Spleen (tissue), 11 donors: Measurements from ENCODE around the gene SLC39A11. TPM values are rescaled to one million over a fixed set of nuclear protein-coding genes. Genes with fewer than 3 reads are reported as not detected.

Source experiments
- DNase-seq: peaks from one replicate; pipeline ENCODE4 v3.0.0-alpha.2; 2020
- H3K27ac ChIP-seq, 8 donors: fragments of 200-600 bp; sonication (generic) in 7 of 8; 1 replicate in 4 of 8; 2 replicates in 4 of 8; pipeline versions ENCODE4 v1.5.0 to v1.8.0; 2016 to 2021; ENCODE audit warnings: inconsistent platforms in 4 of 8, mild to moderate bottlenecking in 4 of 8, moderate library complexity in 1 of 8
- H3K27me3 ChIP-seq, 7 donors: fragments of 200-600 bp; sonication (generic) in 6 of 7; replicated peaks in 1 of 7; 1 replicate in 4 of 7; 2 replicates in 3 of 7; pipeline versions ENCODE4 v1.5.0 to v1.8.0; 2016 to 2021; ENCODE audit warnings: inconsistent platforms in 3 of 7, mild to moderate bottlenecking in 1 of 7
- H3K36me3 ChIP-seq, 6 donors: fragments of 200-600 bp; sonication (generic) in 5 of 6; 1 replicate in 4 of 6; 2 replicates in 2 of 6; pipeline versions ENCODE4 v1.5.0 to v1.8.0; 2016 to 2021; ENCODE audit warnings: inconsistent platforms in 2 of 6
- H3K4me1 ChIP-seq, 6 donors: fragments of 200-600 bp; sonication (generic) in 5 of 6; 1 replicate in 3 of 6; 2 replicates in 3 of 6; pipeline versions ENCODE4 v1.5.0 to v1.8.0; 2016 to 2021; ENCODE audit warnings: inconsistent platforms in 3 of 6
- H3K4me3 ChIP-seq, 8 donors: fragments of 200-600 bp; sonication (generic) in 7 of 8; 1 replicate in 4 of 8; 2 replicates in 4 of 8; pipeline versions ENCODE4 v1.5.0 to v1.8.0; 2016 to 2021; ENCODE audit warnings: inconsistent platforms in 4 of 8, mild to moderate bottlenecking in 4 of 8, moderate library complexity in 2 of 8
- H3K9me3 ChIP-seq, 8 donors: fragments of 200-600 bp; sonication (generic) in 7 of 8; 1 replicate in 4 of 8; 2 replicates in 4 of 8; pipeline versions ENCODE4 v1.5.0 to v1.8.0; 2016 to 2021; ENCODE audit warnings: inconsistent platforms in 4 of 8
- CTCF ChIP-seq, 11 experiments: fragments of 200-600 bp in 7 of 11; fragments of 450-650 bp in 4 of 11; sonication (generic) in 4 of 11; IDR thresholded peaks in 8 of 11; conservative IDR thresholded peaks in 3 of 11; 1 replicate in 7 of 11; 2 replicates in 4 of 11; pipeline versions ENCODE4 v1.4.0 to v1.8.0; 2016 to 2021; ENCODE audit warnings: antibody characterized with exemption in 11 of 11, inconsistent platforms in 4 of 11, mild to moderate bottlenecking in 1 of 11
- POLR2A ChIP-seq, 3 donors: fragments of 450-650 bp; IDR thresholded peaks; one replicate each; pipeline ENCODE4 v1.5.1; 2017; ENCODE audit warnings: antibody characterized with exemption in 3 of 3, mild to moderate bottlenecking in 1 of 3
- POLR2AphosphoS5 ChIP-seq, 3 donors: sonication (generic); formaldehyde crosslinking; IDR thresholded peaks; one replicate each; pipeline ENCODE4 v1.5.1; 2017; ENCODE audit warnings: antibody characterized with exemption in 3 of 3
- WGBS, 5 donors: extraction: QIAGEN DNeasy Blood & Tissue Kit in 3 of 5; methylation state at CpG; one replicate each; pipeline versions ENCODE4 v1.1.5 to v1.1.7; 2013 to 2018; 5-methylcytosine and 5-hydroxymethylcytosine counted together
- intact Hi-C: fragments of 100-400 bp; cut with DNase I; formaldehyde crosslinking; loops from one replicate; pipeline ENCODE4 v1.15.0; 2023; ENCODE audit warnings: low total_unique reads
- polyA plus RNA-seq, 3 donors: library from polyadenylated mRNA; stranded (reverse); fragments of 200-250 nt; gene quantifications; one replicate each; pipeline ENCODE4 v1.2.1, GENCODE V29; 2013
- total RNA-seq, 7 donors: library from RNA; depleted of rRNA in 3 of 7; stranded (reverse); fragments of >200 nt in 3 of 7; fragmentation: NEBNext Ultra II Directional in 4 of 7; extraction: Animal tissue kit (Norgen Biotek cat#: 25700) in 4 of 7; gene quantifications; one replicate each; pipeline versions ENCODE4 v1.1.0 to v1.2.1, GENCODE V29; 2016 to 2021
- donor health status: healthy with polysubstance abuse.
- donor health status: DM: no; HTN: no; CAD: no; lungs with moderate emphysema.
- donor health status: DM: no; HTN: no; CAD: no.
- donor health status: Bipolar disorder and iron deficiency.
- donor health status: healthy.
- donor health status: DM: no; HTN: no; CAD: no.
- donor health status: DM: yes; HTN: yes; CAD: no.

The SLC39A11 gene
- total and polyA plus RNA-seq, 10 donors: 4.1 to 45.2 (median 27.8) TPM

GRCh38 chr17:73045724-73046123 is 46.8 kb downstream of the SLC39A11 start:
- peaks cover 0 to 10% (median 2%) of the 10 kb centered on the region in 6 donors for H3K4me1 ChIP-seq
- 93 to 100% (median 95%) methylated on average over 4 of the region's 4 CpGs for WGBS, 5 donors
- TF ChIP-seq POLR2AphosphoS5 (IDR thresholded peaks at IDR 0.05) (no peak), POLR2A (IDR thresholded peaks at IDR 0.05) (no peak)
- no peak overlapping the region for H3K4me3 ChIP-seq
- no peaks in the 10 kb centered on the region for H3K27me3 ChIP-seq
- peaks cover 0 to 17% (median 9%) of the 10 kb centered on the region in 8 donors for H3K9me3 ChIP-seq
- no peak for DNase-seq
- intact Hi-C loops: no loop called here
- H3K36me3 ChIP-seq: peaks cover 0 to 41% (median 0%) of the 10 kb centered on the region in 6 donors
- no peak overlapping the region for H3K27ac ChIP-seq

- DNase-seq: no peak
- TF ChIP-seq CTCF (IDR thresholded peaks at IDR 0.05 in 8 of 11, conservative IDR thresholded peaks at IDR 0.05 in 3 of 11) (no peak), POLR2A (IDR thresholded peaks at IDR 0.05) (no peak), POLR2AphosphoS5 (IDR thresholded peaks at IDR 0.05) (no peak)
- peaks cover 0 to 10% (median 2%) of the 10 kb centered on the region in 6 donors for H3K4me1 ChIP-seq
- no peak overlapping the region for H3K27ac ChIP-seq
- H3K9me3 ChIP-seq: peaks cover 0 to 24% (median 19%) of the 10 kb centered on the region in 8 donors
- peaks cover 0 to 36% (median 0%) of the 10 kb centered on the region in 6 donors for H3K36me3 ChIP-seq
- whole genome bisulfite sequencing, 5 donors: 76 to 89% (median 86%) methylated on average over 8 of the region's 8 CpGs
- intact Hi-C loops: no loop called here
- no peak overlapping the region for H3K4me3 ChIP-seq
- H3K27me3 ChIP-seq: no peaks in the 10 kb centered on the region
Observed at GRCh38 chr17:73043686-73044581, 48.6 kb downstream of the SLC39A11 start.

GRCh38 chr17:73042809-73043685 is 49.4 kb downstream of the SLC39A11 start:
- Histone ChIP-seq H3K9me3 (peaks cover 0 to 23% (median 19%) of the 10 kb centered on the region in 8 donors), H3K36me3 (peaks cover 0 to 28% (median 0%) of the 10 kb centered on the region in 6 donors), H3K4me1 (peaks cover 0 to 10% (median 2%) of the 10 kb centered on the region in 6 donors), H3K27me3 (no peaks in the 10 kb centered on the region), H3K4me3 (no peak overlapping the region), H3K27ac (no peak overlapping the region)
- intact Hi-C loops: no loop called here
- no peak for TF ChIP-seq CTCF (IDR thresholded peaks at IDR 0.05 in 8 of 11, conservative IDR thresholded peaks at IDR 0.05 in 3 of 11)
- no peak for DNase-seq
- WGBS, 5 donors: 74 to 88% (median 75%) methylated on average over 7 of the region's 7 CpGs

GRCh38 chr17:73042225-73042624 is 50.3 kb downstream of the SLC39A11 start:
- H3K4me3 ChIP-seq: no peak overlapping the region
- 70 to 95% (median 74%) methylated on average over 5 of the region's 5 CpGs for WGBS, 5 donors
- H3K27ac ChIP-seq: no peak overlapping the region
- peaks cover 0 to 10% (median 2%) of the 10 kb centered on the region in 6 donors for H3K4me1 ChIP-seq
- TF ChIP-seq POLR2A (IDR thresholded peaks at IDR 0.05) (no peak), CTCF (IDR thresholded peaks at IDR 0.05 in 8 of 11, conservative IDR thresholded peaks at IDR 0.05 in 3 of 11) (no peak), POLR2AphosphoS5 (IDR thresholded peaks at IDR 0.05) (no peak)
- H3K9me3 ChIP-seq: peaks cover 0 to 23% (median 19%) of the 10 kb centered on the region in 8 donors
- H3K27me3 ChIP-seq: no peaks in the 10 kb centered on the region
- DNase-seq: no peak
- intact Hi-C loops: no loop called here
- peaks cover 0 to 36% (median 0%) of the 10 kb centered on the region in 6 donors for H3K36me3 ChIP-seq
